SW480 (cell line): ENCODE data around the gene GPSM1.

Source experiments
- DNase-seq: peaks from one replicate; pipeline ENCODE4 v3.0.0-alpha.2; 2016; ENCODE audit warnings: low spot score

GPSM1 gene

GRCh38 chr9:136290508-136291000 lies 36.8 kb upstream of the GPSM1 start:
- DNase-seq: no peak

GRCh38 chr9:136291306-136292025 lies 35.9 kb upstream of the GPSM1 start:
- no peak for DNase-seq

GRCh38 chr9:136292026-136292538 lies 35.3 kb upstream of the GPSM1 start:
- DNase-seq: no peak

GRCh38 chr9:136292591-136293448 lies 34.5 kb upstream of the GPSM1 start:
- peak; percentile 56 for DNase-seq

- DNase-seq: no peak
Observed at GRCh38 chr9:136293476-136294077, 33.8 kb upstream of the GPSM1 start.

- DNase-seq: no peak
Observed at GRCh38 chr9:136294437-136294836, 32.9 kb upstream of the GPSM1 start.

- DNase-seq: no peak
Observed at GRCh38 chr9:136295055-136295454, 32.3 kb upstream of the GPSM1 start.

GRCh38 chr9:136295542-136296433 lies 31.6 kb upstream of the GPSM1 start:
- DNase-seq: no peak

- peak; percentile 66 for DNase-seq
Observed at GRCh38 chr9:136296434-136297015, 30.8 kb upstream of the GPSM1 start.

GRCh38 chr9:136297016-136297691 lies 30.2 kb upstream of the GPSM1 start:
- peak; percentile 81 for DNase-seq

GRCh38 chr9:136297766-136298735 lies 29.3 kb upstream of the GPSM1 start:
- no peak for DNase-seq

GRCh38 chr9:136299116-136299515 lies 28.2 kb upstream of the GPSM1 start:
- DNase-seq: no peak

GRCh38 chr9:136299541-136299940 lies 27.8 kb upstream of the GPSM1 start:
- no peak for DNase-seq

GRCh38 chr9:136300016-136300545 lies 27.3 kb upstream of the GPSM1 start:
- no peak for DNase-seq

- DNase-seq: no peak
Observed at GRCh38 chr9:136300866-136301265, 26.5 kb upstream of the GPSM1 start.

- no peak for DNase-seq
Observed at GRCh38 chr9:136302527-136302926, 24.8 kb upstream of the GPSM1 start.

- no peak for DNase-seq
Observed at GRCh38 chr9:136303066-136303824, 24.1 kb upstream of the GPSM1 start.

- DNase-seq: no peak
Observed at GRCh38 chr9:136303825-136304416, 23.4 kb upstream of the GPSM1 start, which contains the start of gene CCDC187. TSS of gene CCDC187 (minus strand) at chr9:136304094. CDS start at chr9:136303830, 264 bp downstream.
